Measurements from ENCODE around the gene ABHD5. TPM values are rescaled to one million over a fixed set of nuclear protein-coding genes. Genes with fewer than 3 reads are reported as not detected.

Gene ABHD5
- total and polyA plus RNA-seq, 10 of the 15 experiments (the other 5 are each of a cell fraction or from before 2014, with no cell fraction given), result 5.5 to 24.4 (median 9.5) TPM

- TF ChIP-seq, protein P1, sequence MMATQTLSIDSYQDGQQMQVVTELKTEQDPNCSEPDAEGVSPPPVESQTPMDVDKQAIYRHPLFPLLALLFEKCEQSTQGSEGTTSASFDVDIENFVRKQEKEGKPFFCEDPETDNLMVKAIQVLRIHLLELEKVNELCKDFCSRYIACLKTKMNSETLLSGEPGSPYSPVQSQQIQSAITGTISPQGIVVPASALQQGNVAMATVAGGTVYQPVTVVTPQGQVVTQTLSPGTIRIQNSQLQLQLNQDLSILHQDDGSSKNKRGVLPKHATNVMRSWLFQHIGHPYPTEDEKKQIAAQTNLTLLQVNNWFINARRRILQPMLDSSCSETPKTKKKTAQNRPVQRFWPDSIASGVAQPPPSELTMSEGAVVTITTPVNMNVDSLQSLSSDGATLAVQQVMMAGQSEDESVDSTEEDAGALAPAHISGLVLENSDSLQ (IDR thresholded peaks at IDR 0.05), result no peak
- TF ChIP-seq PAX8 (IDR thresholded peaks at IDR 0.05) (no peak), FOXM1 (IDR thresholded peaks at IDR 0.05; ENCODE audit: low read depth, low read length) (no peak), RCOR1 (conservative IDR thresholded peaks at IDR 0.05; ENCODE audit: low read depth, low read length) (no peak)
- TF ChIP-seq, protein P2, sequence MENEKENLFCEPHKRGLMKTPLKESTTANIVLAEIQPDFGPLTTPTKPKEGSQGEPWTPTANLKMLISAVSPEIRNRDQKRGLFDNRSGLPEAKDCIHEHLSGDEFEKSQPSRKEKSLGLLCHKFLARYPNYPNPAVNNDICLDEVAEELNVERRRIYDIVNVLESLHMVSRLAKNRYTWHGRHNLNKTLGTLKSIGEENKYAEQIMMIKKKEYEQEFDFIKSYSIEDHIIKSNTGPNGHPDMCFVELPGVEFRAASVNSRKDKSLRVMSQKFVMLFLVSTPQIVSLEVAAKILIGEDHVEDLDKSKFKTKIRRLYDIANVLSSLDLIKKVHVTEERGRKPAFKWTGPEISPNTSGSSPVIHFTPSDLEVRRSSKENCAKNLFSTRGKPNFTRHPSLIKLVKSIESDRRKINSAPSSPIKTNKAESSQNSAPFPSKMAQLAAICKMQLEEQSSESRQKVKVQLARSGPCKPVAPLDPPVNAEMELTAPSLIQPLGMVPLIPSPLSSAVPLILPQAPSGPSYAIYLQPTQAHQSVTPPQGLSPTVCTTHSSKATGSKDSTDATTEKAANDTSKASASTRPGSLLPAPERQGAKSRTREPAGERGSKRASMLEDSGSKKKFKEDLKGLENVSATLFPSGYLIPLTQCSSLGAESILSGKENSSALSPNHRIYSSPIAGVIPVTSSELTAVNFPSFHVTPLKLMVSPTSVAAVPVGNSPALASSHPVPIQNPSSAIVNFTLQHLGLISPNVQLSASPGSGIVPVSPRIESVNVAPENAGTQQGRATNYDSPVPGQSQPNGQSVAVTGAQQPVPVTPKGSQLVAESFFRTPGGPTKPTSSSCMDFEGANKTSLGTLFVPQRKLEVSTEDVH (IDR thresholded peaks at IDR 0.05; ENCODE audit: low read depth, partially characterized antibody), result no peak
Observed at GRCh38 chr3:43709022-43709421, 18.3 kb downstream of the ABHD5 start (continued).

GRCh38 chr3:43710607-43711006, 19.9 kb downstream of the ABHD5 start:
- intact Hi-C loops (cut with micrococcal nuclease; ENCODE audit: unreplicated experiment), result no loop called here

More at GRCh38 chr3:43710607-43711006, 19.9 kb downstream of the ABHD5 start:
- ChIA-PET POLR2A (no interaction called here), CTCF (no interaction called here), RAD21 (ENCODE audit: unreplicated experiment) (no interaction called here), SMC1A (ENCODE audit: uncharacterized antibody, unreplicated experiment) (no interaction called here)
- no TSS peak for BruUV-seq (replicated peaks)
- Histone ChIP-seq H3K36me3 (ENCODE audit: control insufficient read depth in 2 of 2, insufficient read depth in 2 of 2, low read length in 1 of 2) (peaks cover 0 to 2% of the 10 kb centered on the region in 2 experiments; a peak in 2 of 4 replicates), H4K20me1 (ENCODE audit: control insufficient read depth, insufficient read depth) (no peaks in the 10 kb centered on the region), H3K4me2 (ENCODE audit: control insufficient read depth, insufficient read depth) (no peak overlapping the region), H3K9me3 (replicated peaks; ENCODE audit: control insufficient read depth, insufficient read depth, low read length) (no peaks in the 10 kb centered on the region), H3K79me2 (ENCODE audit: control insufficient read depth, insufficient read depth, low read length) (no peaks in the 10 kb centered on the region), H3K4me3 (no peak overlapping the region), H3K9ac (ENCODE audit: control insufficient read depth, insufficient read depth, low read length) (no peak overlapping the region), H3K27ac (ENCODE audit: control insufficient read depth, insufficient read depth) (no peak overlapping the region), H2AFZ (ENCODE audit: control insufficient read depth, low read depth, low read length) (no peak overlapping the region), H3K4me1 (ENCODE audit: control insufficient read depth, insufficient read depth, low read length) (no peaks in the 10 kb centered on the region), H3K27me3 (replicated peaks in 1 of 2; ENCODE audit: control insufficient read depth in 2 of 2, insufficient read depth in 2 of 2, low read length in 1 of 2) (no peaks in the 10 kb centered on the region)
- TF ChIP-seq NRF1 (conservative IDR thresholded peaks at IDR 0.05; ENCODE audit: low read depth, low read length), result no peak
- no peak for TF ChIP-seq GABPA (IDR thresholded peaks at IDR 0.05; ENCODE audit: low read depth)
- no peak for TF ChIP-seq PAX8 (IDR thresholded peaks at IDR 0.05)
- TF ChIP-seq STAT1 (conservative IDR thresholded peaks at IDR 0.05), result no peak
- TF ChIP-seq, protein P3, sequence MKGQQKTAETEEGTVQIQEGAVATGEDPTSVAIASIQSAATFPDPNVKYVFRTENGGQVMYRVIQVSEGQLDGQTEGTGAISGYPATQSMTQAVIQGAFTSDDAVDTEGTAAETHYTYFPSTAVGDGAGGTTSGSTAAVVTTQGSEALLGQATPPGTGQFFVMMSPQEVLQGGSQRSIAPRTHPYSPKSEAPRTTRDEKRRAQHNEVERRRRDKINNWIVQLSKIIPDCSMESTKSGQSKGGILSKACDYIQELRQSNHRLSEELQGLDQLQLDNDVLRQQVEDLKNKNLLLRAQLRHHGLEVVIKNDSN (IDR thresholded peaks at IDR 0.05; ENCODE audit: borderline replicate concordance, extremely low read length, insufficient read depth, low read depth, low read length), result no peak
- no peak for DNase-seq (ENCODE audit: low read depth, low spot score)
- ATAC-seq, result no peak
- no peak for FAIRE-seq
- in situ Hi-C loops (cut with MboI), result no loop called here

Measured in GM12878 (cell line).